ENCODE results near the gene DCDC2. TPM values are rescaled to one million over a fixed set of nuclear protein-coding genes. Genes with fewer than 3 reads are reported as not detected.
A peak's percentile ranks its signal among the peaks of the same experiment; 100 is the strongest.

DCDC2 gene
- total and polyA plus RNA-seq, 7 donors = 0.45 to 3.1 (median 0.74) TPM

GRCh38 chr6:24140591-24140990 is 217.3 kb downstream of the DCDC2 start:
- no peaks in the 10 kb centered on the region for H3K9me3 ChIP-seq
- H3K27ac ChIP-seq = no peak overlapping the region
- no peaks in the 10 kb centered on the region for H3K4me1 ChIP-seq
- no peaks in the 10 kb centered on the region for H3K36me3 ChIP-seq (ENCODE audit: insufficient read depth in 1 of 2, low read depth in 1 of 2)
- no peak for TF ChIP-seq CTCF (IDR thresholded peaks at IDR 0.05)
- intact Hi-C loops (cut with DNase I) = no loop called here
- peak; percentile 58 to 83 for DNase-seq
- WGBS, 3 donors = 22 to 38% (median 23%) methylated on average over 13 of the region's 13 CpGs
- H3K27me3 ChIP-seq (ENCODE audit: insufficient read depth in 3 of 3, low read length in 2 of 3) = no peaks in the 10 kb centered on the region
- peak; percentile 31 to 66 (median 43) for ATAC-seq
- H3K4me3 ChIP-seq = no peak overlapping the region

- Histone ChIP-seq H3K4me3 (no peak overlapping the region), H3K27ac (no peak overlapping the region), H3K36me3 (ENCODE audit: insufficient read depth in 1 of 2, low read depth in 1 of 2) (no peaks in the 10 kb centered on the region), H3K9me3 (no peaks in the 10 kb centered on the region), H3K4me1 (no peaks in the 10 kb centered on the region), H3K27me3 (ENCODE audit: insufficient read depth in 3 of 3, low read length in 2 of 3) (no peaks in the 10 kb centered on the region)
- ATAC-seq = no peak
- no peak for DNase-seq
- intact Hi-C loops (cut with DNase I) = no loop called here
- TF ChIP-seq CTCF (IDR thresholded peaks at IDR 0.05) = no peak
- 44 to 55% (median 46%) methylated on average over 2 of the region's 2 CpGs for WGBS, 3 donors
Observed at GRCh38 chr6:24139639-24140038, 218.2 kb downstream of the DCDC2 start.

- ATAC-seq = no peak
- no peak for TF ChIP-seq CTCF (IDR thresholded peaks at IDR 0.05)
- H3K27me3 ChIP-seq (ENCODE audit: insufficient read depth in 3 of 3, low read length in 2 of 3) = no peaks in the 10 kb centered on the region
- no peaks in the 10 kb centered on the region for H3K4me1 ChIP-seq
- no peaks in the 10 kb centered on the region for H3K36me3 ChIP-seq (ENCODE audit: insufficient read depth in 1 of 2, low read depth in 1 of 2)
- no peak for DNase-seq
- intact Hi-C loops (cut with DNase I) = no loop called here
- H3K9me3 ChIP-seq = no peaks in the 10 kb centered on the region
- H3K27ac ChIP-seq = no peak overlapping the region
- H3K4me3 ChIP-seq = no peak overlapping the region
- 86 to 89% (median 87%) methylated on average over 2 of the region's 2 CpGs for WGBS, 3 donors
Observed at GRCh38 chr6:24139080-24139479, 218.8 kb downstream of the DCDC2 start.

GRCh38 chr6:24131751-24132150 is 226.1 kb downstream of the DCDC2 start:
- 73 to 82% (median 74%) methylated on average over 2 of the region's 2 CpGs for WGBS, 3 donors
- no peak for TF ChIP-seq CTCF (IDR thresholded peaks at IDR 0.05)
- Histone ChIP-seq H3K4me3 (no peak overlapping the region), H3K4me1 (no peaks in the 10 kb centered on the region), H3K9me3 (no peaks in the 10 kb centered on the region), H3K27me3 (ENCODE audit: insufficient read depth in 3 of 3, low read length in 2 of 3) (peaks cover 0 to 4% (median 0%) of the 10 kb centered on the region in 3 donors), H3K27ac (no peak overlapping the region), H3K36me3 (ENCODE audit: insufficient read depth in 1 of 2, low read depth in 1 of 2) (no peaks in the 10 kb centered on the region)
- ATAC-seq (no peak), DNase-seq (no peak)
- intact Hi-C loops (cut with DNase I) = no loop called here

GRCh38 chr6:24127316-24127715 is 230.5 kb downstream of the DCDC2 start:
- no peak for TF ChIP-seq CTCF (IDR thresholded peaks at IDR 0.05)
- intact Hi-C loops (cut with DNase I) = no loop called here
- no peaks in the 10 kb centered on the region for H3K4me1 ChIP-seq
- no peak overlapping the region for H3K27ac ChIP-seq
- no peak for DNase-seq
- no peak for ATAC-seq
- H3K9me3 ChIP-seq = no peaks in the 10 kb centered on the region
- H3K27me3 ChIP-seq (ENCODE audit: insufficient read depth in 3 of 3, low read length in 2 of 3) = peaks cover 4 to 8% (median 5%) of the 10 kb centered on the region in 3 donors
- no peaks in the 10 kb centered on the region for H3K36me3 ChIP-seq (ENCODE audit: insufficient read depth in 1 of 2, low read depth in 1 of 2)
- no peak overlapping the region for H3K4me3 ChIP-seq
- 65 to 75% (median 67%) methylated on average over 2 of the region's 2 CpGs for WGBS, 3 donors

Data from psoas muscle (tissue), 8 donors.